ENCODE results near the gene HBG2.

HBG2 gene

GRCh38 chr11:5284637-5285036 is 30.1 kb upstream of the HBG2 start:
- no peak overlapping the region for H3K4me3 ChIP-seq (replicated peaks; ENCODE audit: insufficient read depth, low read length)
- H3K27me3 ChIP-seq (ENCODE audit: insufficient read depth, poor library complexity, severe bottlenecking) = no peaks in the 10 kb centered on the region
- no peak overlapping the region for H3K27ac ChIP-seq (replicated peaks)
- DNase-seq (ENCODE audit: low read depth in 1 of 2, low spot score in 1 of 2) = no peak
- TF ChIP-seq, protein P1, sequence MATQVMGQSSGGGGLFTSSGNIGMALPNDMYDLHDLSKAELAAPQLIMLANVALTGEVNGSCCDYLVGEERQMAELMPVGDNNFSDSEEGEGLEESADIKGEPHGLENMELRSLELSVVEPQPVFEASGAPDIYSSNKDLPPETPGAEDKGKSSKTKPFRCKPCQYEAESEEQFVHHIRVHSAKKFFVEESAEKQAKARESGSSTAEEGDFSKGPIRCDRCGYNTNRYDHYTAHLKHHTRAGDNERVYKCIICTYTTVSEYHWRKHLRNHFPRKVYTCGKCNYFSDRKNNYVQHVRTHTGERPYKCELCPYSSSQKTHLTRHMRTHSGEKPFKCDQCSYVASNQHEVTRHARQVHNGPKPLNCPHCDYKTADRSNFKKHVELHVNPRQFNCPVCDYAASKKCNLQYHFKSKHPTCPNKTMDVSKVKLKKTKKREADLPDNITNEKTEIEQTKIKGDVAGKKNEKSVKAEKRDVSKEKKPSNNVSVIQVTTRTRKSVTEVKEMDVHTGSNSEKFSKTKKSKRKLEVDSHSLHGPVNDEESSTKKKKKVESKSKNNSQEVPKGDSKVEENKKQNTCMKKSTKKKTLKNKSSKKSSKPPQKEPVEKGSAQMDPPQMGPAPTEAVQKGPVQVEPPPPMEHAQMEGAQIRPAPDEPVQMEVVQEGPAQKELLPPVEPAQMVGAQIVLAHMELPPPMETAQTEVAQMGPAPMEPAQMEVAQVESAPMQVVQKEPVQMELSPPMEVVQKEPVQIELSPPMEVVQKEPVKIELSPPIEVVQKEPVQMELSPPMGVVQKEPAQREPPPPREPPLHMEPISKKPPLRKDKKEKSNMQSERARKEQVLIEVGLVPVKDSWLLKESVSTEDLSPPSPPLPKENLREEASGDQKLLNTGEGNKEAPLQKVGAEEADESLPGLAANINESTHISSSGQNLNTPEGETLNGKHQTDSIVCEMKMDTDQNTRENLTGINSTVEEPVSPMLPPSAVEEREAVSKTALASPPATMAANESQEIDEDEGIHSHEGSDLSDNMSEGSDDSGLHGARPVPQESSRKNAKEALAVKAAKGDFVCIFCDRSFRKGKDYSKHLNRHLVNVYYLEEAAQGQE (IDR thresholded peaks at IDR 0.05; ENCODE audit: insufficient replicate concordance, low read depth) = no peak

- no peak for DNase-seq (ENCODE audit: low read depth in 1 of 2, low spot score in 1 of 2)
- no peak overlapping the region for H3K27ac ChIP-seq (replicated peaks)
- no peaks in the 10 kb centered on the region for H3K27me3 ChIP-seq (ENCODE audit: insufficient read depth, poor library complexity, severe bottlenecking)
- TF ChIP-seq CTCF (IDR thresholded peaks at IDR 0.05; ENCODE audit: insufficient read depth, low read length) (no peak), SPI1 (IDR thresholded peaks at IDR 0.05; ENCODE audit: borderline replicate concordance, low read depth) (no peak)
- TF ChIP-seq, protein P1 (IDR thresholded peaks at IDR 0.05; ENCODE audit: insufficient replicate concordance, low read depth) = no peak
- H3K4me3 ChIP-seq (replicated peaks; ENCODE audit: insufficient read depth, low read length) = no peak overlapping the region
Observed at GRCh38 chr11:5283882-5284281, 29.3 kb upstream of the HBG2 start.

DNA sequence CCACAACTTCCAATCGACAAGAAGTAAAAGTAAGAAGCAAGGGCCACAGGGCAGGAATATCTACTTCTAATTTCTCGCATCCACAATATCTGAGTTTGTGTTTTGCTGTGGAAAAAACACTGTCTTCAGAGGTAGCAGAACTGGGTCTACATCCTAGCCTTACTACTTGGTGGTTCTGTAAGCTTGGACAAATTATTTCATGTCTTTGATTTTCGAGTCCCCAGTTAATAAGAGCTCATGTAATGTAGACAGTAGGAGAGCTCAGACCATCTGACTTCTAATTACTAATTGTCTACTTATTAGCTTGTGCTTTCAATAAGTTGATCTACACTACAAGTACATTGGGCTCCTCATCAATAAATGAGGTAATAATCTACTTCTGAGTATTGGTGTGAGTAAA is 28.5 kb upstream of the HBG2 start:
- Histone ChIP-seq H3K27ac (replicated peaks) (no peak overlapping the region), H3K27me3 (ENCODE audit: insufficient read depth, poor library complexity, severe bottlenecking) (no peaks in the 10 kb centered on the region), H3K4me3 (replicated peaks; ENCODE audit: insufficient read depth, low read length) (no peak overlapping the region)
- TF ChIP-seq, protein P1 (IDR thresholded peaks at IDR 0.05; ENCODE audit: insufficient replicate concordance, low read depth) = no peak
- TF ChIP-seq POLR2AphosphoS5 (IDR thresholded peaks at IDR 0.05; ENCODE audit: low read depth) (no peak), CTCF (IDR thresholded peaks at IDR 0.05; ENCODE audit: insufficient read depth, low read length) (no peak), SPI1 (IDR thresholded peaks at IDR 0.05; ENCODE audit: borderline replicate concordance, low read depth) (no peak), GABPA (IDR thresholded peaks at IDR 0.05; ENCODE audit: low read depth) (no peak)
- DNase-seq (ENCODE audit: low read depth in 1 of 2, low spot score in 1 of 2) = no peak

DNA sequence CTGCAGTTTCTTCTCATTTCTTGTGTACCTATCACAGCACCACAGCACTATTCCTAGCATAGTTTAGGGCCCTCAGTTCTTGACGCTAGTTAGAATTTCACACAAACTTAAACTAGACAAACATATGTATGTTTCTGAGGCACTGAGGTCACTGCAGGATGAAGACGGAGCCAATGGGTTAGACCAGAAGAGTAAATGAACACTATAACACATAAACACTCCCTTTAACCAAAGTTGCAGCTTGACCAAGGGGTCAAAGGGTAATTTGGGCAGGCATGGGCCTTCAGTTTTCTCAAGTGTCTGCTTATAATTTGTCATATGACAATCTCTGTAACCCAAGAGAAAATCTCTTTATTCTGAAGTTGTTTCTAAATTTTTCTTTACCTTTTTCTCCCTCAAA is 28.0 kb upstream of the HBG2 start:
- DNase-seq (ENCODE audit: low read depth in 1 of 2, low spot score in 1 of 2) = no peak
- no peak overlapping the region for H3K27ac ChIP-seq (replicated peaks)
- H3K27me3 ChIP-seq (ENCODE audit: insufficient read depth, poor library complexity, severe bottlenecking) = no peaks in the 10 kb centered on the region
- no peak overlapping the region for H3K4me3 ChIP-seq (replicated peaks; ENCODE audit: insufficient read depth, low read length)
- TF ChIP-seq SPI1 (IDR thresholded peaks at IDR 0.05; ENCODE audit: borderline replicate concordance, low read depth) (no peak), CTCF (IDR thresholded peaks at IDR 0.05; ENCODE audit: insufficient read depth, low read length) (no peak), GABPA (IDR thresholded peaks at IDR 0.05; ENCODE audit: low read depth) (no peak), POLR2AphosphoS5 (IDR thresholded peaks at IDR 0.05; ENCODE audit: low read depth) (no peak)
- TF ChIP-seq, protein P1 (IDR thresholded peaks at IDR 0.05; ENCODE audit: insufficient replicate concordance, low read depth) = no peak
